SK-N-SH treated with all-trans-retinoic acid at 6 μM for 48 hours (cell line): ENCODE data around the gene AGPS.

ENCODE experiments used
- PATZ1 ChIP-seq: fragments of 250-450 bp; sonication (Bioruptor Pico); IDR thresholded peaks from 2 replicates; pipeline ENCODE4 v1.8.0; 2020; ENCODE audit warnings: mild to moderate bottlenecking, moderate library complexity, borderline replicate concordance
- RARB ChIP-seq: fragments of 250-450 bp; sonication (Bioruptor Pico); IDR thresholded peaks from 2 replicates; pipeline ENCODE4 v1.8.0; 2021; ENCODE audit warnings: mild to moderate bottlenecking, moderate library complexity
- ZFP3 ChIP-seq: fragments of 250-450 bp; sonication (Bioruptor Pico); IDR thresholded peaks from 2 replicates; pipeline ENCODE4 v1.5.0; 2020; ENCODE audit warnings: mild to moderate bottlenecking, moderate library complexity

- TF ChIP-seq PATZ1 (CRISPR knock-in tag) (no peak), ZFP3 (CRISPR knock-in tag) (no peak), RARB (CRISPR knock-in tag) (no peak)
Measured at GRCh38 chr2:177588671-177589070, 196.1 kb downstream of the AGPS start.
